SK-N-SH (cell line): ENCODE data around the gene HNRNPD. TPM values are rescaled to one million over a fixed set of nuclear protein-coding genes. Genes with fewer than 3 reads are reported as not detected.
A peak's percentile ranks its signal among the peaks of the same experiment; 100 is the strongest.

ENCODE experiments used
- CTCF ChIA-PET: fragments of 300-600, 350-600 bp; formaldehyde crosslinking; extraction: SDS; loops from one replicate; lab custom pipeline; 2021; lab: Yijun Ruan, JAX
- POLR2A ChIA-PET: fragments of 350-600 bp; sonication (Branson Sonifier 250); formaldehyde crosslinking; extraction: SDS; loops from one replicate; lab custom pipeline; 2020; ENCODE audit warnings: antibody characterized with exemption, inconsistent platforms; lab: Yijun Ruan, JAX
- DNase-seq: peaks from one replicate; pipeline ENCODE4 v3.0.0; 2012
- H2AFZ ChIP-seq: fragments of 200-600 bp; sonication (generic); 2 replicates; pipeline ENCODE4 v1.8.1; 2016; ENCODE audit warnings: antibody characterized with exemption, mild to moderate bottlenecking, low read depth
- H3F3A ChIP-seq: fragments of 200-600 bp; sonication (generic); replicated peaks from 2 replicates; pipeline ENCODE3; 2016; ENCODE audit warnings: antibody characterized with exemption, mild to moderate bottlenecking; ENCODE audit not compliant: insufficient read depth
- H3K27ac ChIP-seq, 2 experiments: fragments of 200-500 bp in 1 of 2; fragments of 200-600 bp in 1 of 2; sonication (Bioruptor generic) in 1 of 2; sonication (generic), shearing (Covaris generic) in 1 of 2; 2 replicates each; pipeline versions ENCODE4 v1.5.1 to v1.6.1; 2014 to 2016; ENCODE audit warnings: low read depth in 2 of 2, inconsistent platforms in 1 of 2, low read length in 1 of 2, mild to moderate bottlenecking in 1 of 2, mixed read lengths in 1 of 2
- H3K27me3 ChIP-seq: fragments of 200-600 bp; sonication (generic), shearing (Covaris generic); 2 replicates; pipeline ENCODE4 v1.6.1; 2016; ENCODE audit warnings: mixed run types; ENCODE audit not compliant: insufficient read depth
- H3K36me3 ChIP-seq, 2 experiments: fragments of 200-500 bp in 1 of 2; fragments of 200-600 bp in 1 of 2; sonication (Bioruptor generic) in 1 of 2; sonication (generic) in 1 of 2; replicated peaks in 1 of 2; 2 replicates each; pipeline versions ENCODE3 to v1.5.1; 2014 to 2016; ENCODE audit warnings: low read length in 1 of 2, mild to moderate bottlenecking in 1 of 2; ENCODE audit not compliant: insufficient read depth in 2 of 2, control insufficient read depth in 1 of 2
- H3K4me1 ChIP-seq, 2 experiments: fragments of 200-500 bp in 1 of 2; fragments of 200-600 bp in 1 of 2; sonication (Bioruptor generic) in 1 of 2; sonication (generic), shearing (Covaris generic) in 1 of 2; 2 replicates each; pipeline versions ENCODE4 v1.5.1 to v1.6.1; 2014 to 2016; ENCODE audit warnings: low read depth in 1 of 2, low read length in 1 of 2, mixed run types in 1 of 2; ENCODE audit not compliant: insufficient read depth in 2 of 2, control insufficient read depth in 1 of 2
- H3K4me2 ChIP-seq: fragments of 200-600 bp; sonication (generic), shearing (Covaris generic); 2 replicates; pipeline ENCODE4 v1.6.1; 2017; ENCODE audit warnings: mixed run types
- H3K4me3 ChIP-seq, 2 experiments: fragments of 200-500 bp in 1 of 2; fragments of 200-600 bp in 1 of 2; sonication (Bioruptor generic) in 1 of 2; sonication (generic), shearing (Covaris generic) in 1 of 2; 2 replicates each; pipeline versions ENCODE4 v1.5.1 to v1.8.1; 2014 to 2016; ENCODE audit warnings: low read depth in 2 of 2, inconsistent platforms in 1 of 2, low read length in 1 of 2, mild to moderate bottlenecking in 1 of 2, mixed read lengths in 1 of 2, moderate library complexity in 1 of 2
- H3K79me2 ChIP-seq: fragments of 200-600 bp; sonication (generic); 2 replicates; pipeline ENCODE4 v1.8.1; 2017; ENCODE audit warnings: mild to moderate bottlenecking; ENCODE audit not compliant: insufficient read depth
- H3K9ac ChIP-seq: fragments of 200-600 bp; sonication (generic); 2 replicates; pipeline ENCODE4 v1.6.1; 2017; ENCODE audit warnings: mixed run types
- H3K9me2 ChIP-seq: fragments of 200-600 bp; sonication (generic); 2 replicates; pipeline ENCODE4 v1.6.1; 2017; ENCODE audit warnings: mixed run types
- H3K9me3 ChIP-seq: fragments of 200-600 bp; sonication (generic); 2 replicates; pipeline ENCODE4 v1.6.1; 2017; ENCODE audit warnings: mixed run types, mild to moderate bottlenecking, moderate library complexity
- H4K20me1 ChIP-seq: fragments of 200-600 bp; sonication (generic); 2 replicates; pipeline ENCODE4 v1.6.1; 2017; ENCODE audit warnings: mild to moderate bottlenecking, mixed run types; ENCODE audit not compliant: insufficient read depth
- CTCF ChIP-seq: fragments of 200-600 bp; sonication (generic); IDR thresholded peaks from 2 replicates; pipeline ENCODE4 v1.6.1; 2017; ENCODE audit warnings: antibody characterized with exemption, mild to moderate bottlenecking, moderate library complexity
- EP300 ChIP-seq, 2 experiments: IDR thresholded peaks; 2 replicates each; pipeline versions ENCODE4 v1.4.0 to v1.6.1; 2012; ENCODE audit warnings: borderline replicate concordance in 1 of 2, low read depth in 1 of 2, low read length in 1 of 2
- GATA2 ChIP-seq: sonication (generic); formaldehyde crosslinking; IDR thresholded peaks from 2 replicates; pipeline ENCODE4 v1.5.0; 2020; ENCODE audit warnings: mild to moderate bottlenecking, missing genetic modification reagents
- JUND ChIP-seq: IDR thresholded peaks from 2 replicates; pipeline ENCODE4 v1.4.0; 2012
- MAX ChIP-seq: IDR thresholded peaks from 2 replicates; pipeline ENCODE4 v1.4.0; 2012; ENCODE audit warnings: low read depth
- NFIC ChIP-seq: IDR thresholded peaks from 2 replicates; pipeline ENCODE4 v1.4.0; 2012; ENCODE audit warnings: borderline replicate concordance
- NRF1 ChIP-seq: IDR thresholded peaks from 2 replicates; pipeline ENCODE4 v1.6.1; 2012; ENCODE audit warnings: low read depth, mild to moderate bottlenecking, low read length
- PBX3 ChIP-seq: IDR thresholded peaks from 2 replicates; pipeline ENCODE4; 2012
- RCOR1 ChIP-seq: fragments of 150-350 bp; IDR thresholded peaks from 2 replicates; pipeline ENCODE4 v1.6.1; 2017; ENCODE audit warnings: antibody characterized with exemption, low read length
- RFX5 ChIP-seq: IDR thresholded peaks from 2 replicates; pipeline ENCODE4 v1.6.1; 2012; ENCODE audit warnings: mild to moderate bottlenecking, improper control_type of control experiment, low read length
- TAF1 ChIP-seq: IDR thresholded peaks from 2 replicates; pipeline ENCODE4 v1.6.1; 2012; ENCODE audit warnings: low read depth, mild to moderate bottlenecking, low read length, moderate library complexity, borderline replicate concordance
- TCF12 ChIP-seq: IDR thresholded peaks from 2 replicates; pipeline ENCODE4 v1.4.0; 2012
- TEAD4 ChIP-seq: IDR thresholded peaks from 2 replicates; pipeline ENCODE4 v1.4.0; 2012; ENCODE audit warnings: mild to moderate bottlenecking, borderline replicate concordance; ENCODE audit not compliant: insufficient read depth
- USF2 ChIP-seq: fragments of 150-350 bp; IDR thresholded peaks from 2 replicates; pipeline ENCODE4 v1.6.1; 2017; ENCODE audit warnings: antibody characterized with exemption, low read length, low read depth, borderline replicate concordance
- ZBTB33 ChIP-seq: IDR thresholded peaks from 2 replicates; pipeline ENCODE4 v1.4.0; 2012; ENCODE audit warnings: low read depth, borderline replicate concordance
- WGBS: methylation state at CpG from one replicate; pipeline ENCODE4 v1.1.6; 2017; ENCODE audit warnings: low lambda C conversion rate; 5-methylcytosine and 5-hydroxymethylcytosine counted together
- polyA plus RNA-seq, 3 experiments: library from polyadenylated mRNA; depleted of rRNA; stranded (reverse); fragments of >200 nt; gene quantifications; 2 replicates each; pipeline ENCODE4 v1.2.3, GENCODE V29; 2012

Gene HNRNPD
- polyA plus RNA-seq, 1 of the 3 experiments (the other 2 are of a cell fraction), result 286 TPM

GRCh38 chr4:82403725-82404124 is 29.9 kb upstream of the HNRNPD start:
- Histone ChIP-seq H3K9me2 (no peaks in the 10 kb centered on the region), H3K9ac (no peak overlapping the region), H3K9me3 (no peaks in the 10 kb centered on the region), H3F3A (no peaks in the 10 kb centered on the region), H4K20me1 (no peaks in the 10 kb centered on the region), H3K27me3 (no peaks in the 10 kb centered on the region), H3K27ac (no peak overlapping the region), H2AFZ (no peak overlapping the region), H3K4me2 (no peak overlapping the region), H3K79me2 (no peaks in the 10 kb centered on the region), H3K4me1 (no peaks in the 10 kb centered on the region), H3K36me3 (no peaks in the 10 kb centered on the region), H3K4me3 (no peak overlapping the region)
- no peak for DNase-seq
- TF ChIP-seq EP300 (IDR thresholded peaks at IDR 0.05; ENCODE audit: borderline replicate concordance in 1 of 2, low read depth in 1 of 2, low read length in 1 of 2) (no peak), NFIC (peak; percentile 31; the same call in 1 of the 2 replicates), PBX3 (0 out of 2 replicates have a peak, but pooled peaks have one; percentile 32)
- ChIA-PET CTCF (no interaction called here), POLR2A (no interaction called here)
- WGBS, result 69% methylated on average over 1 of the region's 1 CpG

GRCh38 chr4:82402196-82402775 is 28.5 kb upstream of the HNRNPD start:
- H3K4me1 ChIP-seq, result no peaks in the 10 kb centered on the region
- no peak for DNase-seq
- H2AFZ ChIP-seq, result no peak overlapping the region
- H3K4me3 ChIP-seq, result no peak overlapping the region
- no peaks in the 10 kb centered on the region for H3K36me3 ChIP-seq
- H3F3A ChIP-seq, result no peaks in the 10 kb centered on the region
- POLR2A ChIA-PET, result no interaction called here
- no peaks in the 10 kb centered on the region for H4K20me1 ChIP-seq
- TF ChIP-seq CTCF (no peak), RCOR1 (no peak), GATA2 (CRISPR knock-in tag) (no peak), RFX5 (no peak), USF2 (no peak), TEAD4 (no peak), NFIC (no peak), TAF1 (no peak), TCF12 (no peak), MAX (no peak), ZBTB33 (no peak), JUND (no peak), NRF1 (no peak)
- no peak overlapping the region for H3K27ac ChIP-seq
- H3K9me2 ChIP-seq, result no peaks in the 10 kb centered on the region
- CTCF ChIA-PET, result no interaction called here
- no peaks in the 10 kb centered on the region for H3K9me3 ChIP-seq
- no peaks in the 10 kb centered on the region for H3K79me2 ChIP-seq
- no peaks in the 10 kb centered on the region for H3K27me3 ChIP-seq
- H3K4me2 ChIP-seq, result no peak overlapping the region
- WGBS, result 92% methylated on average over 17 of the region's 17 CpGs
- no peak overlapping the region for H3K9ac ChIP-seq
